H1 (cell line): ENCODE results near the gene GAB2. TPM values are rescaled to one million over a fixed set of nuclear protein-coding genes. Genes with fewer than 3 reads are reported as not detected.

Source experiments
- CEBPB ChIP-seq: IDR thresholded peaks from 2 replicates; pipeline ENCODE4 v1.6.1; 2012; ENCODE audit warnings: low read depth, low read length
- MAX ChIP-seq: IDR thresholded peaks from 2 replicates; pipeline ENCODE4 v1.6.1; 2012; ENCODE audit warnings: inconsistent platforms
- SIX5 ChIP-seq: IDR thresholded peaks from 2 replicates; pipeline ENCODE4 v1.6.1; 2011; ENCODE audit warnings: mild to moderate bottlenecking, low read depth, low read length
- SP1 ChIP-seq: IDR thresholded peaks from 2 replicates; pipeline ENCODE4 v1.6.1; 2011; ENCODE audit warnings: low read depth, low read length
- polyA plus RNA-seq, 7 experiments: library from polyadenylated mRNA; depleted of rRNA in 3 of 7; stranded (reverse) in 5 of 7; unstranded in 2 of 7; fragments of >200 nt in 5 of 7; fragments of 200-250 nt in 2 of 7; gene quantifications; 1 replicate in 5 of 7; 2 replicates in 1 of 7; 4 replicates in 1 of 7; pipeline versions ENCODE4 v1.2.1 to v1.2.3, GENCODE V29; 2011 to 2013; ENCODE audit warnings: missing spikeins in 2 of 7, mixed read lengths in 2 of 7
- total RNA-seq: library from RNA; stranded (reverse); fragmentation: NEBNext Ultra II Directional; extraction: Animal tissue kit (Norgen Biotek cat#: 25700); gene quantifications from 2 replicates; pipeline ENCODE4 v1.2.1, GENCODE V29; 2021

GAB2 gene
- total and polyA plus RNA-seq, 2 of the 8 experiments (the other 6 are each of a cell fraction or from before 2014, with no cell fraction given): 6.3 to 14.0 TPM

DNA sequence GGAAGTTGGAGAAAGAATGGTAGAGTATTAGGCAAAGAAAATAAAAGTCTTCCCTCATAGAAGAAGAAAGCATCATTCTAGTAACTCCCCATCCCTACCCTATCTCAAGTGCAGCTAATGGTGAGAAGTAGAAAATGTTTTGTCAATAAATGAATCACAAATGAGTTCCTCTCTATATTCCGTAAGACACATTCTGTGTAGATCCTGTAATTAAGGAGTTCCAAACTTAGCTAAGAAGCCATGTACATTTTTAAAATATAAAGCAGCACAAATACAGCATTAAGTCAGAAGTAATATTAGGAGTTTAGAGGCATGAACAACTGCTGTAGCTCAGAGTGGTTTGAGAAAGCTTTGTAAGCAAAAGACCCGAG, 80.1 kb downstream of the GAB2 start (continued):
- TF ChIP-seq SP1: no peak
- no peak for TF ChIP-seq MAX
- TF ChIP-seq CEBPB: no peak
- no peak for TF ChIP-seq SIX5
